NCI-H510A (cell line): ENCODE results near the gene MRPL49.
"Not testable (repeated sequence)": the region's sequence is repeated elsewhere in the genome, so short reads cannot be mapped to it uniquely, and the experiment has no call there.

Experiments
- DNase-seq: peaks from one replicate; lab custom pipeline; 2025; lab: John Stamatoyannopoulos, UW

Gene MRPL49

DNA sequence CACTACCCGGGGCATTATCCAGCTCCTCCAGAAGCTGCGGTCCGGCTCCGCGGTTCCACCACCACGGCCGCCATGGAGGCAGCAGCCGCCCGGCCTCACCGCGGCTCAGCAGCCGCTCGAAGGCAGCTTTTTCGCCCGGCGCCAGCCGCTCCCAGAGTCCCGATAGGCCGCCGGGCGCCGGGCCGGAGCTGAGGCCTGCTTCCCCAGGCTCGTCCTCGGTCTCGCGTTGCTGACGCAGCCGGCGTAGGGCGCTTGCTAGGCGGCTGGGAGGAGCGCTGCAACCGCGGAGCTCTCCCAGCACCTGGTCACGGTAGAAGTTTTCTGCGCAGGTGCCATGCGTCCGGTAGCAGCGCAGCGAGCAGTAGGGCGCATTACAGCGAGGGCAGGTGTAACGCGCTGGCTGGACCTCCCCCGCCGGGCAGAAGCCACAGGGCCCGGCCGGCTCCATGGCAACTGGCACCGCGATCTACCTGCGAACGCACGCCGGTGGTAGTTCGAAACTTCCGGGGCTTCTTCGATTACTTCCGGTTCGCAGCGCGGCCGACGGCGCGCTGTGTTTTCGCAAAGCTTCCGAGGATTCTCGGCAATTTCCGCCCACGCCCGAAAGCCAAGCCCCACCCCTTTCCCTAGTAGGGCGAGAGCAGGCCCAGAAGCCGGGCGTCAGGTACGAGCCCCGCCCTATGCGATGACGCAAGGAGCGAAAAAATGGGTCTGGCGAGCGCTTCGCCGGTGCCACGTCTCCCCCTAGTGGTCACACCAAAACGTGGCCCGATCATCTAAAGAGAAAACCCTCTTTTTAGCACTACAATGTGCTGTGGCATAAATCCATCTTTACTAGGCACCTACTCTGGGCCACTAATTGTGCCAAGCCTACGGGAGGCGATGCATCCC, 4.7 kb upstream of the MRPL49 start, which contains the start of gene ZNHIT2:
ZNHIT2 (minus strand) TSS at position 496 of the 891 bp plus-strand sequence; CDS start at position 448, 48 bp downstream.
- DNase-seq = peak; percentile 95

DNA sequence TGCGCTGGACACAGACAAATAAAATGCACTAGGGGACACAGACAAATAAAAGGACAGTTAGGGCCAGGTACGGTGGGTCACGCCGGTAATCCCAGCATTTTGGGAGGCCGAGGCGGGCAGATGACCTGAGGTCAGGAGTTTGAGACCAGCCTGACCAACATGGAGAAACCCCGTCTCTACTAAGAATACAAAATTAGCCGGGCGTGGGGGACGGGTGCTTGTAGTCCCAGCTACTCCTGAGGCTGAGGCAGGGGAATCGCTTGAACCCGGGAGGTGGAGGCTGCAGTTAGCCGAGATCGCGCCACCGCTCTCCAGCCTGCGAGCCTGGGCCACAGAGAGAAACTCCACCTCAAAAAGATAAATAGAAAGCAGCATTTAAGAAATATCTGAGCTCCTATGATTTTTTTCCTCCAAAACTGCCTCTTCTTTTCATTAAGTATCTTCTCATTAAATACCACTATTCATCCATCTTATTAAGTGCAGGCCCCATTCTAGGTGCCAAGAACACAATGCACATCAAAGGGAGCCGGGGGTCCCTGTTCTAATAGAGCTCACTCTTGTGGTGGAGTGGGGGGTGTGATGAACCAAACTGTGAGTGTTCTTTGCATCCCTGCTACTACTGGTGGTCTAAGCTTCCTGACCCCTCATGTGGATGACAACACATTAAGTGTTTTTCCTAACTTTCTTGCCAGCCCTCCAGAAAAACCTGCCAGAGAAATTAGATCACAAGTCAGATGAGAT, 3.9 kb upstream of the MRPL49 start:
- DNase-seq = no peak

DNA sequence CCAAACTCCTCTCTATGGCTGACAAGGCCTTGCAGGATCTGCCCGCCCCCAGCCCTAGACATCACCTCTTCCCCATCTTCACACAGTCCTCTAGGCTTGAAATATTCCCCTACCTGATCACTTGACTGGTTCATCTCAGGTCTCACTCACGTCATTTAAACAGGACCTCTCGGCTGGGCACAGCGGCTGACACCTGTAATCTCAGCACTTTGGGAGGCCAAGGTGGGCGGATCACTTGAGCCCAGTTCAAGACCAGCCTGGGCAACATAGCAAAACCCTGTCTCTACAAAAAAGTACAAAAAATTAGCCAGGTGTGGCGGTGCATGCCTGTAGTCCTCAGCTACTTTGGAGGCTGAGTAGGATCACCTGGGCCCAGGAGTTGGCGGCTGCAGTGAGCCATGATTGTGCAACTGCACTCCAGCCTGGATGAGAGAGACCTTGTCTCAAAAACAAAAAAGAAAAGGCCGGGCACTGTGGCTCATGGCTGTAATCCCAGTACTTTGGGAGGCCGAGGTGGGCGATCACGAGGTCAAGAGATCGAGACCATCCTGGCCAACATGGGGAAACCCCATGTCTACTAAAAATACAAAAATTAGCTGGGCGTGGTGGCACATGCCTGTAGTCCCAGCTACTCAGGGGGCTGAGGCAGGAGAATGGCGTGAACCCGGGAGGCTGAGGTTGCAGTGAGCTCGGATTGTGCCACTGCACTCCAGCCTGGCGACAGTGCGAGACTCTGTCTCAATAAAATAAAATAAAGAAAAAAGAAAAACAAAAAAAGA, 3.0 kb upstream of the MRPL49 start:
- not testable (repeated sequence) for DNase-seq

DNA sequence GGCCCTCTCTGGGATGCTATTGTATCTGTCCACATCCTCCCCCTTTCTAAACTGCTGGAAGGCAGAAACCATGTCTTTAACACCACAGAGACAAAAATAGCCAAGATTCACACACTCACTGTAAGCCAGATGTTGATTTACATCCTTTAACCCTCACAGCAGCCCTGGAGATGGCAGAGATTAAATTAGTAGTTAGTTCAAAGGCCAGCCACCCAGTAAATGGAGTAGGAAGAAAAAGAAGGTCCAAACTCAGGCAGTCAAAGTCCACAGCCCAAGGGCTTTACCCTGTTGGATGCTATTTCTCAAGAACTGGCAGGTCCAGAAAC, 2.5 kb upstream of the MRPL49 start:
- no peak for DNase-seq

DNA sequence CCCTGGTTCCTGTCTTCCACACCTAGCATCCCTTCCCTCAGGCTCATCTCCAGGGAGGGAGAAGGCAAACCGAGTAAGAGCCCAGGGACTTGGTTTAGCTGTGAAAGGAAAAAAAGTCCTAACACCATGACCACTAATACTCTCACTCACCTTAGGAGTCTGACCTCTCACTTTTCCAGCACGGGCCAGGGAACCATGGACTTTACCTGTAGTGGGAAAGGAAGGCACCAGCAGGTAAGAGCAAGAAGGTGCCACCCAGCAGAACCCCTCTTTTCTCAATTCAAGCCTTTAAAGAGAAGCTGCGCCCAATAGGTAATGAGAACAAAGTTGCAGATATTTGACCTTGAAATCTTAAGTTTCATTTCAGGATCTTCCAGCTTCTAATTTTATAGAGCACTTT, 1.3 kb upstream of the MRPL49 start:
- no peak for DNase-seq

DNA sequence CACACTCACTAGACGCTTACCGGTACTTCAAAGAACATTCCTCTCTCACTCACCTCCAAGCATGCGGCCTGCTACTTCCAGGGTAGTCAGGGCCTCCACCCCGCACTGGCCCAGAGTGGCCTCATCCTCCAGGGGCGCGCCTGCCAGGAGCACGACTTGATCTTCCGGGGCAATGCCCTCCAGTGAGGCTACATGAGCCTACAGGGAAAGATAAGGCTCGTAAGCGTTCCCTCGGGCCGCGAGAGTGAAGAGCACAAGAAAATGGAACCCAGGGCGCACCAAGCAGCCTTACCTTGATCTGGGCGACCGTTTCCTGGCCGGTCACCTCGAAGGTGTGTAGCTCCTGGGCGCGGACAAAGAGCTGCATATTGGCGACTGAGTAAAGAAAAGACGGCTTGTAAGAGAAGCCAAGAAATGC, 665 bp upstream of the MRPL49 start:
- DNase-seq = no peak

DNA sequence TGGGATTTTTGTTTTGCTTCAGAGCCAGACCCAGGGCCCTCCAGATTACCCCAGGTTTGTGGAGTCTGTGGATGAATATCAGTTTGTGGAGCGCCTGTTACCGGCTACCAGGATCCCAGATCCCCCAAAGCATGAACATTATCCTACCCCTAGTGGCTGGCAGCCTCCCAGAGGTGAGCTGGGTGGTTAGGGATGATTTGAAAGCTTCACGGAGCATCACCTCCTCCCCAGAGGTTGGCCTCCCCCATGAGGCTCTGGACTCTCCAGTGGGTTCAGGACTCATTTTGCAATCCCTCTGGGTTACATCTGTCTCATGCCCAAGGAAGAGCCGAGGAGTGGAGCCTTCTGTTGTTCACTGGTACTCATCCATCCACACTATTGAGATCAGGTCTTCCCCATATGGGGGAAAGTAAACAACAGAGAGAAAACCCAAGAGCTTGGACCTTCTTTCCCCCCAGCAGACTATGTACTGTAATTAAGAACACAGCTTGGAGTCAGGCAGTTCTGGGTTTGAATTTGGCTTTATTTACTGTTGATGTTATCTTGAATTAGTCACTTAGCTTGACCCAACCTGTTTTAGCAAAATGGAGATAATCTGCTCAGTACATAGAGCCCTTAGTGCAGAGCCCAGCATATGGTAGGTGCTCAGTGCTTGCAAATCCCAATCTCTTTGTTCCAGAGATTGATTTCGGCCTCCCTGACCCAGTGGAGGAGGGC, 2.5 kb downstream of the MRPL49 start:
- DNase-seq = no peak

DNA sequence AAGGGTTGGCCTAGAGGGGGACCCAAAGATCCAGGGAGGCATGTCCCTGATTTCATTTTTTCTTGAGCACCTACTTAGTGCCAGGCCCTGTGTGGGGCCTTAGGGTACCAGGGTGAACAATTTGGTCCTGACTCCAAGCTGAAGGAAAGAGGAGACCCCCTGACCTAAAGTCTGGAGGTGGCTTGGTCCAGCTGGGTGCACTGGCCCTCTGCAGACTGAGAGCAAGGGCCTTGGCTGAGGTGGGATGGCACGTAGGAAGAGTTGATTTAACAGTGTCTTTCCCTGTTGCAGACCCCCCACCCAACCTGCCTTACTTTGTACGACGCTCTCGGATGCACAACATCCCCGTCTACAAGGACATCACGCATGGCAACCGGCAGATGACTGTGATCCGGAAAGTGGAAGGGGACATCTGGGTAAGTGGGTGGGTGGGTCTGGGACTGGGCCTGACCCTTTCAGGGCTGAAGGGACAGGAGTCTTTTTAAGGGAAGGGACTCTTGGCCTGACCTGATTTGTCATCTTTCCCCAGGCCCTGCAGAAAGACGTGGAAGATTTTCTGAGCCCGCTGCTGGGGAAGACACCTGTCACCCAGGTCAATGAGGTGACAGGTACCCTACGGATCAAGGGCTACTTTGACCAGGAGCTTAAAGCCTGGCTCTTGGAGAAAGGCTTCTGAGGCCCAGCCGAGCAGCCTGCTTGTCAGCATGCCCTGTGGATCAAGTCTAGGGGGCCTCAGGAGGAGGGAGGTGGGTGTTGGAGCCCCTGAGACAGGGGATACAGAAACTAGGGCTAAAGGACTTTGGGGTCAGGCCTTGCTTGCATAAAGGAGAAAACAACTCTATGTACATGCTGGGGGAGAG, 3.3 kb downstream of the MRPL49 start:
- DNase-seq = no peak

DNA sequence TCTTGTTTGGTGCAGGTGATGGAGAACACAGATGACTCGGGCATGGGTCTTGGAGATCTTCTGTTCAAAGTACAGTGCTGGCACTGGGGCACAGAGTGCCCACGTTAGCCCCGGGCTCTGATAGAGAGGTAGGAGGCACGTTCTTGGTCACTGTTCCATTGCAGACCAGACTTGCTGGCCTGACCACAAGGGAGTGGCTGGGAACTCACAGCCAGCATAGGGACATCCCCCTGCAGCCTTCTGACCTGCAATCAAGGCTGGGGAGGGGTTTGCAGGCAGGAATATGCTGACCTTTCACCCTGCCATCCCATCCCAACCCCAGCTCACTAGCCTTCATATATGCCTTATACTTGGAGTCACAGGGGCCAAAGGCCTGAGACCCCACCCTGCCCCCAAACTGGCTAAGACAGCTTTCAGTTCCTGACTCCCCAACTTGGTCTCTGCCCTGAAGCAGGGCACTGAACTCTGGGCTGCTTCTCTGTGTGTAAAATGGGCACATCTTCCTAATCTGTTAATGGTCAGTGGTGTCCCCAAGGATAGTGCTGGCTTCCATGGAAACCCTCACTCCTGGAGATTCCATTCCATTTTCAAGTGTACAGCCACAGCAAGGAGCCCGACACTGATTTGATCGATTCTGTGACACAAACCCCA, 4.6 kb downstream of the MRPL49 start:
- DNase-seq = no peak

DNA sequence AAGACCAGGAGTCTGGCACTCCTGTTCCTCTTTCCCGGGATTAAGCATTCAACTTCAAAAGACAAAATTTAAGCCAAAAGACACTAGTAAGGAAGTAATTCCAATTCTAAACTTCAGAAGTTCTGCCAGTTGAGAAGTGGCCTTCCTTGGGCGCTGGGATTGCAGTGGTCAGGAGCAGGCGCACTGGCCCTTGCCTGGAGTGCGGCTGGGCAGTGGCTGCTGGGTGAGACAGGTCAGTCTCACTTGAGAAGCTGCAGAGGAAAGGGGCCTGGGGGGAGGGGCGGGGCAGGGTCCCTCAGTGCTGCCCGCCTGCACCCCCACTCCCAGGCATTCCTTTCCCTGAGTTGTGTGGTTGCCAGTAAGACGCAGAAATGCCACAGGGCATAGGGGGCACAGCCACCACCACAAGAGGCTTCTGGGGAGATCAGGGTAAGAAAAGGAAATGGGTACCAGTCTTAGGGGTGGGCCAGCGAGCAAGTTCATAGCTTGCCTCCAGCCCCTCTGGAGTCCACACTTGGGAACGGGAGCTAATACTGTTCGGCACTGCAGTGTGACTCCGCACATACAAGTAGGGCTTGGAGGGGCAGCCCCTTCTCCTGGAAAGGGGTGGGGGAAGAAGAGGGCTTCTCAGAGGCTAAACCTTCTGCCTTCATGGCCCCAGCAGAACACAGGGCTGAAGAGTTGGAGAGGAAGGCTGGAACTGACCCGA, 5.5 kb downstream of the MRPL49 start:
- DNase-seq = no peak

DNA sequence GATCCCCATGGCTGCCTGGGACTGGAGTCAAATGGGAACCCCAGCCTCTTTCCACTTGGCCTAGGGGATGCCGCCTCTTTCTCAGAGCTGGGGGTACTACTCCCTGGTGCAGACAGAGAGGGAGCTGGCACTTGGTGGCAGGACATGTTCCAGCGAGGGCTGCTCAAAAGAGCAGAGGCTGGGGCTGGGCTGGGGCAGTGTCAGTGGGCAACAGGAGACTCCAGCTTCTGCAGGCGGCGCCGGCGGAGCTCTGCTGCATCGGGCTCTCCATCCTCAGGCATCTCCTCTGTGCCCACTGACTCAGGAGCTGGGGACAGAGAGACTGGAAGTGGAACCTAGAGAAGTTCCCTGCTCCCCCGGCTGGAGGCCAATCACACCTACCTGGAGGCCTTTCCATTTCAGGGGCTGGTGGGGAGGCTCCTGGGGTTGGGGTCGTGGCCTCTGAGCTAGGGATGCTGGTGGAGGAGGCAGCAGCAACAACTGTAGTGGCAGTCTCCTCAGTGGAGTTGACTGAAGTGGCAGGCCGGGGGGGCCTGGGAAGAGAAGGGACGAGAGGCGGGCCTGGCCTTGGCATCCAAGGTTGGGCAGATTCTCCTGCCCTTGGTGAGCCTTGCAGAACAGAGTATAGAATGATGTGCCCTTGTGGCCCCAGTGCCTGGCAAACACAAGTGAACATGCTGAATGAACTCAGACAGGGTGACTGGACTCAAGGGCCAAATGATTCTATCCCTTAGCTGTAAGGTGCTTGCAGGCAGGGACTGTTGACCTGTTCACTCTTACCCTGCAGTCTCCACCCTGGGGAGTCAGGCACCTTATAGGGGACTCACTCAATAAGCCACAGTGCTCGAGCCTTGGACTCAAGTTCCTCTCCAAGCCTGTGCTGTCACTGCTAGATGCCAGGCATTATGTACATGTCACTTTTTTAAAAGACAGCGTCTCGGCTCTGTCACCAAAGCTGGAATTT, 6.3 kb downstream of the MRPL49 start:
- DNase-seq = no peak

DNA sequence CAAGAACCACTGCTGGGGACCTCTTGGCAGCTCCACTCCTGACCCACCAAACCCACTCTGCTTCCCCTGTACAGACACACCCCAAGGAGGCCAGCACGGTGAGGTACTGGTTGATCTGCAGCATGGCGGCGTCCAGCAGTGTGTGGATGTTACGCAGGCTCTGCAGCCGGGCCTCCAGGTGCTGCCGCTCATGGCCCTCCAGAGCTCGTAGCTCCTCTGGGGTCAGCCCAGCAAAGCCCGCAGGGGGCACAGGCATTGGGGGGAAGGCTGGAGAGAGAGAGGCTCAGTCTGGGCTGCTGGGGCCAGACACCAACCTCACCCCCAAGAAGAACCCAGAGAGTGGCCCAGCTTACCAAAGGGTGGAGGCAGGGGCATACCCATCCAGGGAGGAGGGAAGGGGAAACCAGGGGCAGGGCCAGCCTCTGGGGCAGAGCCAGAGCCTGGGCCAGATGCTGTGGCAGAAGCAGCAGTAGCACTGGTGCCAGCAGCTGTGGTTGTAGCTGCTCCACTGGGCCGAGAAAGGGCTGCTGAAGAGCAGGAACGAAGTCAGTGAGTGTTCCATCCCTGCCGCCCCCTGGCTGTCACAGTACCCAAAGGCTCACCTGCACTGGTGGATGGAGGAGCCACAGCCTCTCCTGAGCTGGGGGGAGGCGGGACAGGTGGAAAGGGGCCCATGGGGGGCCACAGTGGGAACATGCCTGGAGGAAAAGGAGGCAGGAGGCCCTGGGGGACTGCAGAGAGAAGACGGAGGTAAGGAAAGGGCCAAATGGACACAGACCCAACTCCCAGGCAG, 7.7 kb downstream of the MRPL49 start:
- no peak for DNase-seq

DNA sequence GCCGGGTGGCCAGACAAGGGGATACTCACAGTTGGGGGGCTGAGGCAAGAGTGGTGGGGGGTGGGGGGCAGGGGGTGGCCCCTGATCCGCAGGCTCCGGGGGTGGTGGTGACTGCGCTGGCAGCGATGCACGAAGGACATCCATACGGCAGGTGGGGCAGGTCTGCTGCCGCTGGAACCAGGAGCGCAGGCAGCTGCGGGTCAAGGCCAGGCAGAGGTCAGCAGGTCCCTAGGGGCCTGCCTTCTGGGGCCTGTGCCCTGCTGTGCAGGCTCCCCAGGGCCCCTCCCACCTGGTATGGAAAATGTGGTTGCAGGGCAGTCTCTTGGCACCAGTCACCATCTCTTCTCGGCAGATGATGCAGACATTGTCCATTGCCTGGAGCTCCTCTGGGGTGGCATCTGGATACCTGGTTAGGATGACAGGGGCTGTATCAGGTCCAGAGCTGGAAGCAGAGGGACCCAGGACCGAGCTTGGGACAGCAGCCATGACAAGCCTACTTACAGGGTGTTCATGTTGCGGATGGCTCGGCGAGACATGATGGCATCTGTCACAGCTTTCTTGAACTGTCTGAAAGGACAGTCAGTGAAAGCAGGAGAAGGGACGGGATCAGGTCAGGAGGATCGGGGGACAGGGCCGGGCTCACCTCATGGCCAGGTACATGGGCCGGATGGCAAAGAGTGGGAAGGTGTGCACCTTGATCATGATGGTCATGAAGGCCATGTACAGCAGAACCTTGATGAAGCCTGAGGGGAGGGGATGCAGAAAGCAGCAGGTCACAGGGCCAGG, 8.7 kb downstream of the MRPL49 start:
- DNase-seq = no peak

DNA sequence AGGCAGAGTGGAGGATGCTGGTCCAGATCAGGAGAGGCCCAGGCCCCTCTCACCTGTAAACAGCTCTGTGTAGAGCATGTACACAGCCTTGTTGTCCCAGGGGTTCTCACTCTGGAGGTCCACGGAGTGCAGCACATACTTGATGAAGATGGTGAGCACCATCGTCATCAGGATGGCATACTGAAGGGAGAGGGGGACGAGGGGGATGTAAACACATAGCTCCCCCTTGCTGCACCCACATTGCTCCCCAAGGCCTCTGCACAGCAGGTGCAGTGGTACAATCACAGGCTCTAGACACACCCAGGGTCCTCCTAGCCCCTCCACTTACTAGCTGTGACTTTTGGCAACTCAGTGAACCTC, 9.3 kb downstream of the MRPL49 start:
- DNase-seq = no peak

DNA sequence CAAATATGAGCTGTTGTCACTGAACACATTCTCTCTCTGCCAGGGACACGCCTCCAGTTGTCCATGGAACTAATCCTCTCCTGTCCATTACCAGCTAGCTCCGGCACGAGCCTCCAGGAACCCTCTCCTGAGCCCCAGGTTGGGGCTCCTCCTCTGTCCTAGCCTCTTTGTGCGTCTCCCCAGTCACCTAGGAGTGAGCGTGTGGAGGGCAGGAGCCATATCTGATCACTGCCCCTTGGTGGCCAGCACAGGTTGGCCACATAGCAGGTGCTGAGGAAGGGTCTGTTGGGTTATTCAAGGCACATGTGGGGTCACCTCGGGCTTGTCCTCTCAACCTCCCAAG, 9.7 kb downstream of the MRPL49 start:
- no peak for DNase-seq

DNA sequence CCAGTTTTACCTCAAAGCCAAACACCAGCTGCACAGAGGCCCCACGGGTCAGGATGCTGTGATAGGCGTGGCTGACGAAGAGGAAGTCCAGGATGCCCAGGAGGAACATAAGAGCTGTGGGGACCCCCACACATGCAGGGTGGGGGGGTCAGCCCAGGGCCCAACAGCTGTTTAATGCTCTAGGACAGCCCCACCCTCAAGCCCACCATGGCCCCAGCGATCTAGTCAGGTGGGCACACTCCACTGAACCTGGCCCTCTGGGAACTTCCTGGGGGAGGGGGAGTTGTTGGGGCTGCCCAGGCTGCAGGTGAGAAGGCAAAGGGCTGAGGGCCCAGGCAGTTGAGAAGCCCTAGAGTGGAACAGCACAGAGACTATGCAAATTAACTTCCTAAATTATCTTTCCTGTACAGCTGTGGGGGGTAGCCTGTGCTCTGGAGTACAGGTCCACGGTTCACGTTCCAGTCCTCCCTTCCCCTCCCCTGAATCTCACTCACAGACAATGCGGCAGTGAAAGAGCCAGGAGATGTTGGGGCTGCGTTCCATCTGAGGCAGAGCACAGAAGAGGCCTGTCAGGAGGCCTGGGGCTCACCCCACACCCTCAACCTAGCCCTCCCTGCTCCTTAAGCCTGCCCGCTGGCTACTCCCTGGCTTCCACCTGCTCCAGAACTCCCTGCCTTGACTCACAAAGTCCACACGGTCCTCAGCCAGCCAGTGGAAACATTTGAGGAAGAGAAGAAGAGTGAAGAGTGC, 10.3 kb downstream of the MRPL49 start:
- no peak for DNase-seq
